GM12872 (cell line): ENCODE results near the gene OR2V1.

Experiments used
- TF ChIP-seq, protein P1 (sequence below): IDR thresholded peaks from 3 replicates; pipeline ENCODE4 v1.5.1; 2011; ENCODE audit warnings: low read depth, mild to moderate bottlenecking, low read length, moderate library complexity; ENCODE audit not compliant: insufficient read depth

Gene OR2V1

DNA sequence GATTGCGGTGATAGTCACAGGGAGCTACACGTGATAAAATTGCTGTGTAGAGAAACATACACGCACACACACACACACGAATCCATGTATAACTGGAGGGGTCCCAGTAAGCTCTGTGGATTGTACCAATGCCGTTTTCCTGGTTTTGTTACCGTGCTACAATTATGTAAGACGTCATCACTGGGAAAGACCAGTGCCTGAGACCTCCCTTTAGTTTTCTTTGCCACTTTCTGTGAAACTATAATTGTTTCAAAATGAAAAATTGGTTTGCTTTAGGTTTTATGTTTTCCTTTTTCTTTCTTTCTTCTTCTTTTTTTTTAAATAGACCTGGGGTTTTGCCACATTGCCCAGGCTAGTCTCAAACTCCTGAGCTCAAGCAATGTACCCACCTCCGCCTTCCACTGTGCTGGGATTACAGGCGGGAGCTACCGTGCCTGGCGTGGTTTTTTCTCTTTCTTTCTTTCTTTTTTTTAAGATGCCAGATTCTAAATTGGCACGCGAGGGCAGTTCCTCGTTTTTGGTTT, 37.7 kb upstream of the OR2V1 start:
- TF ChIP-seq, protein P1, sequence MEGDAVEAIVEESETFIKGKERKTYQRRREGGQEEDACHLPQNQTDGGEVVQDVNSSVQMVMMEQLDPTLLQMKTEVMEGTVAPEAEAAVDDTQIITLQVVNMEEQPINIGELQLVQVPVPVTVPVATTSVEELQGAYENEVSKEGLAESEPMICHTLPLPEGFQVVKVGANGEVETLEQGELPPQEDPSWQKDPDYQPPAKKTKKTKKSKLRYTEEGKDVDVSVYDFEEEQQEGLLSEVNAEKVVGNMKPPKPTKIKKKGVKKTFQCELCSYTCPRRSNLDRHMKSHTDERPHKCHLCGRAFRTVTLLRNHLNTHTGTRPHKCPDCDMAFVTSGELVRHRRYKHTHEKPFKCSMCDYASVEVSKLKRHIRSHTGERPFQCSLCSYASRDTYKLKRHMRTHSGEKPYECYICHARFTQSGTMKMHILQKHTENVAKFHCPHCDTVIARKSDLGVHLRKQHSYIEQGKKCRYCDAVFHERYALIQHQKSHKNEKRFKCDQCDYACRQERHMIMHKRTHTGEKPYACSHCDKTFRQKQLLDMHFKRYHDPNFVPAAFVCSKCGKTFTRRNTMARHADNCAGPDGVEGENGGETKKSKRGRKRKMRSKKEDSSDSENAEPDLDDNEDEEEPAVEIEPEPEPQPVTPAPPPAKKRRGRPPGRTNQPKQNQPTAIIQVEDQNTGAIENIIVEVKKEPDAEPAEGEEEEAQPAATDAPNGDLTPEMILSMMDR = no peak

DNA sequence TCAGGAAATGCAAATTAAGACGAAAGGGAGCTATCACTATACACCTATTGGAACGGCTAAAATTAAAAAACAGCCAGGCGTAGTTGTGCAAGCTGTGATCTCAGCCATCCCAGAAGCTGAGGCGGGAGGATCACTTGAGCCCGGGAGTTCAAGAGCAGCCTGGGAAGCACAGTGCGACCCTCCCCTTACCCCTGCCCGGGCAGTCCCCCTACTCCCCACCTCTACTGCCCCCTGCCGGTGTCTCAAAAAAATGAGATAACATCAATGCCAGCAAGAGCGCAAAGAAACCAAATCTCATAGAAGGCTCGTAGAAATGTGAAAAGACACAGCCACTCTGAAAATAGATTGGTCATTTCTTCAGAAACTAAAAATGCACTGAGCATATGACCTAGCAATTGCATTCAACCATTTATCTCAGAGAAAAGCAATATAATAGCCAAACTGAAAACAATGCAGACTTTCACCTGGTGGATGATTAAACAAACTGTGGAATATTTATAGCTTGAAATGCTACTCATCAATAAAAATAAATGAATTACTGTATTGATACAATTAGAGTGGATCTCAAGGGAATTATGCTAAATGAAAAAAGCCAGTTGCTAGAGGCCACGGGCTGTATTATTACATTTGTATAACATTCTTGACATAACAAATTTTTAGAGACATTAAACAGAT, 37.0 kb upstream of the OR2V1 start:
- TF ChIP-seq, protein P1 = peak; percentile 74

DNA sequence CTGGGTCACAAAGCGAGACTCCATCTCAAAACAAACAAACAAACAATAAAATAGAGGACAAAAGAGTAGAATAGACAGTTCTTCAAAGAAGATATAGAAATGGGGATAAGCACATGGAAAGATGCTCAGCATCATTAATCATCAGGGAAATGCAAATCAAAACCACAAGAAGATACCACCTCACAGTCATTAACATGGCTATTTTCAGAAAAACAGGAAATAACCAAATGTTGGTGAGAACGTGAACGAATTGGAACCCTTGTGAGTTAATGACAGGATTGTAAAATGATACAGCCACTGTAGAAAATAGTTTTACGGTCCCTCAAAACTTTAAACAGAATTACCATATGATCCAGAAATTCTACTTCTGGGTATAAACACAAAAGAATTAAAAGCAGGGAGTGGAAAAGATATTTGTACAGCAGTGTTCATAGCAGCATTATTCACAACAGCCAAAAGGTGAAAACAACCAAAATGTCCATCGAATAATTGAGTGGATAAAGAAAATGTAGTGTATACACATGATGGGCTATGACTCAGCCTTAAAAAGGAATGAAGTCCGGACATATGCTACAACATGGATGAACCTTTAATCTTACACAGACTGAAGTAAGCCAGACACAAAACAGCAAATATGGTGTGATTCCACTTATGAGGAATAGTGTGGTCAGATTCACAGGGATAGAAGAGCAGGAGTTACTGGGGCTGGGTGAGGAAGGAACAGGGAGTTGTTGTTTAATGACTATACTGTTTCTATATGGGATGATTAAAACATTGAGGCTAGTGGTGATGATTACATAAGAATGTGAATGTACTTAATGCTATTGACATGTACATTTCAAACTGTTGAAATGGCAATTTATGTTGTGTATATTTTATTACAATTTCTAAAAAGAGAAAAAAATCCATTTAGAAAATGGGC, 36.1 kb upstream of the OR2V1 start:
- TF ChIP-seq, protein P1 = no peak

DNA sequence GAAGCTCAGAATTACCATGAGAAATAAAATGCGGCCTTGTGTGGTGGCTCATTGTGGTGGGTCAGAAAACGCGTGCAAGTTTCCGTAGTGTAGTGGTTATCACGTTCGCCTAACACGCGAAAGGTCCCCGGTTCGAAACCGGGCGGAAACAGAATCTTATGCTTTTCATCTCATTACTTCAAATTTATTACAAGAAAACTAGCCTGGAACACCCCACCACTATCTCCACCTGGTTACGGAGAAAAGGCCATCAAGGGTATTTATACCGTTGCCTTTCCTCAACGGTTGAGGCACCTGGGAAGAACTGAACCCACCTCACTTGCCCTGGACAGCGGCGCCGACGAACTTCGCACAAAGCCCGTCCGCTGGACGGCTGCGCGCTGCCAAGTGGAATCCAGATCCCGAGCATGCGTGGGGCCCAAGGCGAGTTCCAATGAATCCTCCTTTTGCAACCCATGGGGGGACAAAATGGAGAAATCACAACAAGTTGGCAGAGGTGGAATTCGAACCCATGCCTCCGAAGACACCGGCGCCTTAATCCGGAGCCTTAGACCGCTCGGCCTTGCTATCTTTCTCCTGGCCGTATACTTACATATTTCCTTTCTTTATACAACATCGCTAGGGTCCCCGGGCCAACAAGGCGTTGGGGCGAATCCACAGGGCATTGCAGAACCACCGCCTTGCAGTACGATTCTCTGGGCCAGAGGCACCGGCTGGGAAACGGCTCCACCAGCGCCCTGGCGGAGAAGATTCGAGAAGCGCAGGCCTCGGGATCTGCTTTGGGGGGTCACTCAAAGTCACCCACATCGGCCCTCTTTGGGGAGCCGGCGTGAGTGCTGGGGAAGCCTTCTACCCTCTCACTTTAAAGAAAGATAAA, 33.3 kb upstream of the OR2V1 start:
- TF ChIP-seq, protein P1 = no peak

DNA sequence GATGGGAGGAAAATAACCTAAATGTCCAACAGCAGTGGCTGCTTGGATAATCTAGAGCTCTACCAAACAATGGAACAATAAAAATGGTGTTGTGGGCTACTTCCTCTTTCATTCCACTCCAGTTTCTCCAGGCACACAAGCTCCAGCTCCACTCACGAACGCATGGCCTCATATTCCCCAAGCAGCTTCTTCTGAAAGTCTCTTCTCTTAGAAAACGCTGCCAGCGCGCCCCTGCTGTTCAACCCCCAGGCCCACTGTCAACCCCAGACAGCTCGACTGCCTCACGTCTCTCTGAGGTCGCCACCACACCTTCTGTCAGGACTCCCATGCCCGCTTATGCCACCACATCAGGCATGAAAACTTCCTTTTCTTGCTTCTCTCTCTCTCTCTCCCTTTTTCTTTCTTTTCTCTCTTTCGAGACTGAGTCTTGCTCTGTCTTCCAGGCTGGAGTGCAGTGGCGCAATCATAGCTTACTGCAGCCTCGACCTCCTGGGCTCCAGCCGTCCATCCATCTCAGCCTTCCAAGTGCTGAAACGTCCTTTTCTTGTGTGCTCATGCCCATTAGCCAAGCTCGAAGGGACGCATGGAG, 32.6 kb upstream of the OR2V1 start:
- TF ChIP-seq, protein P1 = 0 out of 3 replicates have a peak, but pooled peaks have one; percentile 21

DNA sequence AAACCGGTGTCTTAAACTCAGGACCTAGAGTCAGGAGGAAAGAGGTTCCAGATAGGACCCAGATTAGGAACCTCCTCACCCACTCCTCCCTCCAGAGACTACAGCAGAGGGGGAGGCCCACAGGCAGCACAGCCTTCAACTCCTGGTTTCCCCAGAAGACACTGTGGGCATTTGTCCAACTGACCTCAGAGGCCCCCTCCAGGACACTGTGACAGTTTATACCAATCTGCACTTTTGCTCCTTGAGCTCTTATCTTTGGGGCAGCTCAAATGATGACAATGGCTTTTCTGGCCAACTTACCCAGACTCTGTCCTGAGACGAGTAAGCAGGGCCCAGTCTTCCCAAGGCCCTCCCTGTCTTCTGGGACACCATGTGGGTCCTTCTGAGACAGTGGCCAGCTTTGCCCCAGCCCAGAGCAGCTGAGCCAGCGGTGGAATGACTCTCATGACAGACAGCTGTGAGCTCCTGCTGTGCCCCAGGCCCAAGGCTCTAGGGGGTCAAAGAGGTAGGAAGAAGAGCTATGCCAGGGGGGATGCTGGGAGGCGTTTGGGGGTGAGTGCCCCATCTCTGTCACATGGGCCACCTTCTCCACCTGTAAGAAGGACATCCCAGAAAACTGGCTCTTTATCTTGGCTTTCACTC, 30.7 kb upstream of the OR2V1 start:
- TF ChIP-seq, protein P1 = no peak
